Activated T-cell treated with anti-CD3 and anti-CD28 coated beads for 1 hour (primary cell): ENCODE data around the gene ZSCAN2.

Source experiments
- DNase-seq: peaks from one replicate; pipeline ENCODE4 v3.0.0-alpha.2; 2020; ENCODE audit warnings: low read depth

Gene ZSCAN2

DNA sequence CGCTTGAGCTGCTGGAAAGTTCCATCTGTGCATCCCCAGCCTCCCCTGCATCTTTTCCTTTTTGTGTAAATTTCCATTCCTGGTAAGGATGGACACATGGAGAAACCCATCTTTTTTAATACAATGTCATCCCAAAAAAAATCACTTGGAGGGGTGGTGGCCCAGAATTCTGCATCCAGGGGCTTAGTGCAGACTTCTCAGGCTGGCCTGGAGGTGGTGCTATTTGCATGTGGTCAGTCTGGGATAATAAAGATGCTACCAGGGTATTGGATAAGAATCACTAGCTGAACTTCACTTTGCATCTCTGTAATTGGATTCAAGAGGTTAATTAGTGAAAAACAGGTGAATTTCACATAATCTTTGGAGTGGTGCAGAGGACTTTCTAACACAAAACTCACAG lies 1.8 kb upstream of the ZSCAN2 start:
- no peak for DNase-seq

GRCh38 chr15:84599906-84600305 lies 903 bp upstream of the ZSCAN2 start:
- DNase-seq: no peak

- peak; percentile 25 for DNase-seq
These were observed 500 bp upstream of the ZSCAN2 start for GRCh38 chr15:84600331-84600686.

DNA sequence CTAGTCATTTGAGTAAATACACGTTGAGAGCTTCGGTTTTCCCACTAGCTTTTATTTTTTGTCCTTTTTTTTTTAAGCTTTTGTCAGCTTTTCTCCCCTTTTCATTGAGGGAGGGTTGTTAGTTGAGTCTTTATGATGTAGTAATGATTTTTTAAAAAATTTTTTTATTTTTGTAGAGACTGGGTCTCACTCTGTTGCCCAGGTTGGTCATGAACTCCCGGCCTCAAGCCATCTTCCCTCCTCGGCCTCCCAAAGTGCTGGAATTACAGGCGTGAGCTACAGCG lies 688 bp downstream of the ZSCAN2 start:
- DNase-seq: no peak

- no peak for DNase-seq
These were observed 3.0 kb downstream of the ZSCAN2 start for GRCh38 chr15:84603630-84604379.

- DNase-seq: no peak
These were observed 4.2 kb downstream of the ZSCAN2 start for GRCh38 chr15:84604826-84605553.

DNA sequence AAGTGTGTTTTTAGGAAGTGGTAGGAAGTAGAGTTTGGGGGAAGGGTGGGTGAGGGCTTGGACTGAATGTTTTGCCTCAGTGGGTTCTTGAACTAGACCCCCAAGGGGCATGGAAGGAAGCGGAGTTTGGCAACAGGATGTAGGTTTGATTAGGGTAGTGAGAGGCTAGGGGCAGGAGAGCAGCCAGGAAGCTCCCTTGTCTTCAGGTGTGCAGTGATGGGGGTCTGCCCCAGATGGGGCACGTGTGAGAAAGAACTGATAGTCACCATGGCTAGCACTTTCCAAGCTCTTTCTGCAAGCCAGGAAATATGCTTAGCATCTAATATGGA lies 4.7 kb downstream of the ZSCAN2 start:
- DNase-seq: no peak

- DNase-seq: no peak
These were observed 5.9 kb downstream of the ZSCAN2 start for GRCh38 chr15:84606653-84607120.

GRCh38 chr15:84608707-84609284 lies 8.0 kb downstream of the ZSCAN2 start:
- no peak for DNase-seq

- DNase-seq: no peak
These were observed 9.2 kb downstream of the ZSCAN2 start for GRCh38 chr15:84609818-84610525.

DNA sequence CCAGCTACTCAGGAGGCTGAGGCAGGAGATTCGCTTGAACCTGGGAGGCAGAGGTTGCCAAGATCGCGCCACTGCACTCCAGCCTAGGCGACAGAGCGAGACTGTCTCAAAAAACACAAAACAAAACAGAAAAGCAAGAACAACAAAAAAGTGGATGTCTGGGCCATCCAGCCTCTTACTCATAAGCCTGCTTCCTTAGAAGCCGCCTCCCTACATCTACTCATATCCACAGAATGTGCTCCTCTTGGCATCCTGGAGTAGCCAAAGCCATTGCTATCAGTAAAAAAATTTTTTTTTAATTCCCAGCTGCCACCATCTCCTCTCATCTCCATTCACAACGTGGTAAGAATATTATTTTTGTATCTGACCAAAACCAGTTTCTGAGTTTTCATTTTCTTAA lies 10.8 kb downstream of the ZSCAN2 start:
- no peak for DNase-seq

GRCh38 chr15:84616235-84616634 lies 15.4 kb downstream of the ZSCAN2 start:
- no peak for DNase-seq

GRCh38 chr15:84620626-84621025 lies 19.8 kb downstream of the ZSCAN2 start:
- no peak for DNase-seq

- DNase-seq: no peak
These were observed 20.7 kb downstream of the ZSCAN2 start for GRCh38 chr15:84621358-84621979.

GRCh38 chr15:84624359-84624758 lies 23.6 kb downstream of the ZSCAN2 start:
- DNase-seq: no peak

- DNase-seq: no peak
These were observed 24.3 kb downstream of the ZSCAN2 start for GRCh38 chr15:84625123-84625522.

DNA sequence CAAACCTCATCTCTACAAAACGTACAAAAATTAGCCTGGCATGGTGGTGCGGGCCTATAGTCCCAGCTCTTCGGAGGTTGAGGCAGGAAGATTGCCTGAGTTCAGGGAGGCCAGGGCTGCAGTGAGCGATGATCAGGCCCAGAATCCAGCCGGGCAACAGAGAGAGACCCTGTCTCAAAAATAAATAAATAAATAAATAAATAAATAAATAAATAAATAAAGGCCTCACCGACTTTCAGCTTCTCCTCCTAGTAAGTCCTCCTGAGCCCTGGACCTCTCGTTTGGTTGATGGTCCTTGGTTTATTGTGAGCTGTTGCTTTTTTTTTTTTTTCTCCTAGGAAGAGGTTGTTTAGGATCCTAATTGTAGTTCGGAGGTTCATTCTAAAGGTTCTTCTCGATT lies 28.2 kb downstream of the ZSCAN2 start:
- no peak for DNase-seq

DNA sequence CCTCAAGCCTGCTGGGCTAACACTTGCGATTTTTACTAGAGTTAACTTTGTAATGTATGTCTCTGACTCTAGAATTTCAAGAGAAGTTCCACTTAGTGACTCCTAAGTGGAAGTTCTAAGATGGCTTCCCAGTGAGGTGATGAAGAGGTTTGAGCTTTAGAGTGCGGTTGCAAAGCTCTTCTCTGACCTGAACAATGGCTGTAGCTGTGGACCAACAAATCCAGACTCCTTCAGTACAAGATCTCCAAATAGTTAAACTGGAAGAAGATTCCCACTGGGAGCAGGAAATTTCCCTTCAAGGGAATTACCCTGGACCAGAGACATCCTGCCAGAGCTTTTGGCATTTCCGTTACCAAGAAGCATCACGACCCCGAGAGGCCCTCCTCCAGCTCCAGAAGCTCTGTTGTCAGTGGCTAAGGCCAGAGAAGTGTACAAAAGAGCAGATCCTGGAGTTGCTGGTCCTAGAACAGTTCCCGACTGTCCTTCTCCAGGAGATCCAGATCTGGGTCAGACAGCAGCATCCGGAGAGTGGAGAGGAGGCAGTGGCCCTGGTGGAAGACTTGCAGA lies 31.0 kb downstream of the ZSCAN2 start:
- no peak for DNase-seq

- peak; percentile 45 for DNase-seq
These were observed 32.8 kb downstream of the ZSCAN2 start for GRCh38 chr15:84633311-84634227.

GRCh38 chr15:84634228-84634837 lies 33.5 kb downstream of the ZSCAN2 start:
- DNase-seq: no peak

DNA sequence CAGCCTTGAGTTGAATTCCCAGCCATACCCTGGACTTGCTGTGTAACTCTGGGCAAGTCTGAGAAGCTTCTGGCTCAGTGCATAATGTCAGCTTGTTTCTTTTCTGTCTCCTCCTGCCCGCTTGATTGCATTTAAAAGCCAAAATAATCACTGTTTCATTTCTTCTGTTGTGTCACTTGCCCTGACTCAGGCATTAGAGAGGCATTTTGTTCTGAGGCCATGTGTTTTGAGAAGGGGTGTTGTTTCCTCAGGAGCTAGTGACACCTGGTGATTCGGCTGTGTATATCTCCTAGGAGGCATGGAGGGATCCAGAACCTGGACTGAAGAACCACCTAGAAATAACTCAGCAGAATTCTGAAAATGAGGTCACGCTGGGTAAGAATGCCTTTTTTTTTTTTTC lies 37.3 kb downstream of the ZSCAN2 start:
- DNase-seq: no peak
